Naive thymus-derived CD4-positive, alpha-beta T cell (primary cell): ENCODE data around the gene ABL1. TPM values are rescaled to one million over a fixed set of nuclear protein-coding genes. Genes with fewer than 3 reads are reported as not detected.

Source experiments
- ATAC-seq: fragments of 150-1000 bp; cut with Tn5 transposase; 2 replicates; pipeline ENCODE4 v1.10.0; 2021; ENCODE audit warnings: mild to moderate bottlenecking, moderate library complexity
- CTCF ChIA-PET: fragments of 350-600 bp; sonication (Branson Sonifier 250); formaldehyde crosslinking; loops from one replicate; lab custom pipeline; 2021; ENCODE audit warnings: antibody characterized with exemption; lab: Charles Lee
- POLR2A ChIA-PET: fragments of 350-600 bp; sonication (Branson Sonifier 250); formaldehyde crosslinking; loops from one replicate; lab custom pipeline; 2021; ENCODE audit warnings: antibody characterized with exemption, inconsistent platforms; lab: Charles Lee
- DNase-seq, 9 donors: peaks; one replicate each; pipeline versions ENCODE4 v3.0.0 to v3.0.0-alpha.2; 2020 to 2022; ENCODE audit warnings: mixed read lengths in 1 of 9
- H3K27ac ChIP-seq: one replicate; pipeline ENCODE4 v1.7.0; 2013; ENCODE audit warnings: mild to moderate bottlenecking, low read depth, low read length, moderate library complexity
- H3K27me3 ChIP-seq, 2 donors: one replicate each; pipeline ENCODE4 v1.7.0; 2013; ENCODE audit warnings: low read length in 2 of 2, mild to moderate bottlenecking in 2 of 2, moderate library complexity in 2 of 2; ENCODE audit not compliant: control insufficient read depth in 2 of 2, insufficient read depth in 2 of 2
- H3K36me3 ChIP-seq, 3 experiments: 1 replicate in 2 of 3; 2 replicates in 1 of 3; pipeline ENCODE4 v1.7.0; 2013; ENCODE audit warnings: low read length in 3 of 3, mild to moderate bottlenecking in 3 of 3, moderate library complexity in 1 of 3; ENCODE audit not compliant: insufficient read depth in 3 of 3, control insufficient read depth in 2 of 3
- H3K4me1 ChIP-seq, 2 donors: one replicate each; pipeline ENCODE4 v1.7.0; 2013; ENCODE audit warnings: low read length in 2 of 2, mild to moderate bottlenecking in 2 of 2, moderate library complexity in 1 of 2; ENCODE audit not compliant: control insufficient read depth in 2 of 2, insufficient read depth in 2 of 2
- H3K4me3 ChIP-seq: 2 replicates; pipeline ENCODE4 v1.7.0; 2013; ENCODE audit warnings: mild to moderate bottlenecking, low read length
- H3K9me3 ChIP-seq, 3 experiments: 1 replicate in 2 of 3; 2 replicates in 1 of 3; pipeline ENCODE4 v1.7.0; 2013; ENCODE audit warnings: low read length in 3 of 3; ENCODE audit not compliant: control insufficient read depth in 2 of 3
- H3K27ac Mint-ChIP-seq, 9 donors: one replicate each; pipeline ENCODE4 v1.8.0; 2020 to 2022; ENCODE audit warnings: mixed read lengths in 9 of 9, mild to moderate bottlenecking in 8 of 9, moderate library complexity in 5 of 9, inconsistent platforms in 2 of 9
- H3K27me3 Mint-ChIP-seq, 5 donors: one replicate each; pipeline ENCODE4 v1.8.0; 2021 to 2022; ENCODE audit warnings: mixed read lengths in 5 of 5, mild to moderate bottlenecking in 1 of 5
- H3K36me3 Mint-ChIP-seq, 5 donors: one replicate each; pipeline ENCODE4 v1.8.0; 2020 to 2022; ENCODE audit warnings: mixed read lengths in 5 of 5, mild to moderate bottlenecking in 3 of 5, inconsistent platforms in 1 of 5
- H3K4me1 Mint-ChIP-seq, 7 donors: one replicate each; pipeline ENCODE4 v1.8.0; 2020 to 2022; ENCODE audit warnings: mixed read lengths in 7 of 7, mild to moderate bottlenecking in 3 of 7, inconsistent platforms in 1 of 7
- H3K4me3 Mint-ChIP-seq, 10 donors: one replicate each; pipeline ENCODE4 v1.8.0; 2020 to 2022; ENCODE audit warnings: mild to moderate bottlenecking in 10 of 10, mixed read lengths in 10 of 10, moderate library complexity in 6 of 10, inconsistent platforms in 2 of 10
- H3K9me3 Mint-ChIP-seq, 11 donors: one replicate each; pipeline ENCODE4 v1.8.0; 2020 to 2022; ENCODE audit warnings: mixed read lengths in 11 of 11, mild to moderate bottlenecking in 4 of 11, inconsistent platforms in 1 of 11, moderate library complexity in 1 of 11
- intact Hi-C, 2 donors: fragments of 100-400 bp; cut with micrococcal nuclease; formaldehyde crosslinking; loops; one replicate each; pipeline ENCODE4 v1.15.1; 2023
- polyA plus RNA-seq, 2 donors: library from polyadenylated mRNA; unstranded; fragments of 300-500 nt; fragmentation: Illumina TruSeq; gene quantifications; one replicate each; pipeline ENCODE4 v1.2.3, GENCODE V29; 2021
- total RNA-seq, 6 experiments: library from RNA in 5 of 6; stranded (reverse) in 5 of 6; gene quantifications; 1 replicate in 5 of 6; 2 replicates in 1 of 6; pipeline ENCODE4 v1.2.3 and lab custom pipeline; 2021 to 2026

The ABL1 gene
- total RNA-seq: 10 to 100 TPM; 32.1 to 41.0 (median 39.5) TPM
- polyA plus RNA-seq: 10 to 100 TPM in 1 of 2 donors, 1 to 10 TPM in 1; 8.4 to 15.8 TPM
- 67.0 reads per million, percentile 77 among the genes with 10 or more reads in this experiment for total RNA-seq (lab: John Stamatoyannopoulos, UW)

DNA sequence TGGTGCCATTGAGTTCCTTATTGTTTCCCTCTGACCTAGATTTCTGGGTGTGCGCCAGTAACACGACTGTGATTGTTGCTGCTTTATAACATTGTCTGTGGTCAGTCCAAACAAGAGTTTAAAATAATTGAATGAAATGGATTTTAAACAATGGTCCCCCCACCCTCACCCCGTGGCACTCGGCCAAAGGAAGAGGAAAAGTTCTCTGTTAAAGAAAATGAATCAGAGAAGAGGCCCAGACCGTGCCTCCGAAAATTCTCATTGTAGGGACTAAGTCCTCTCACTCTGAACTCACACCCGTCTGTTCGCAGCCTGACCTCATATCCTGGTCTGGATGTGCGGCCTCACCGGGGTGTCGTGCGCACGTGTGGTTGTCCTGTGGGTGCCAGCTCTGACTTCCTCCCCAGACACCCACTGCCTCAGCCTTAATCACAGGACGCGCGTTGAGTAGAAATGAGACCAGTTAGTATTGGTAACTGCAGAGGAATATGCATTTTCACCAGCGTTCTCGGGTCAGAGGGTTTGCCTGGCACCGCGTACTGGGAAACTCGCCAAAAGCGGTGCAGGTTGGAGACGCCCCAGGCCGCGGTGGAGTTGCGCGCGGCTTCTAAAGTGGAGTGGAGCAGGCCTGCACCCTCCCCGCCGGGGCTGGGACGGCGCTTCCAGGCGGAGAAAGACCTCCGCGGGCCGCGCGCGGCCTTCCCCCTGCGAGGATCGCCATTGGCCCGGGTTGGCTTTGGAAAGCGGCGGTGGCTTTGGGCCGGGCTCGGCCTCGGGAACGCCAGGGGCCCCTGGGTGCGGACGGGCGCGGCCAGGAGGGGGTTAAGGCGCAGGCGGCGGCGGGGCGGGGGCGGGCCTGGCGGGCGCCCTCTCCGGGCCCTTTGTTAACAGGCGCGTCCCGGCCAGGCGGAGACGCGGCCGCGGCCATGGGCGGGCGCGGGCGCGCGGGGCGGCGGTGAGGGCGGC lies at the start of gene ABL1:
TSS of gene ABL1 (plus strand) at position 884 of the 966 bp plus-strand sequence. CDS start 193 bp downstream, outside the sequence.
- H3K27ac Mint-ChIP-seq: peak within 1 kb of the TSS; percentile 79 to 96 (median 92)
- peaks cover 20 to 63% (median 51%) of the 10 kb centered on the region in 7 donors for H3K4me1 Mint-ChIP-seq
- peak within 1 kb of the TSS; percentile 27 for H3K27ac ChIP-seq
- H3K27me3 Mint-ChIP-seq: peaks cover 0 to 37% (median 0%) of the 10 kb centered on the region in 5 donors
- H3K9me3 ChIP-seq: no peaks in the 10 kb centered on the region
- H3K27me3 ChIP-seq: no peaks in the 10 kb centered on the region
- peak within 1 kb of the TSS; percentile 92 to 99 (median 96) for H3K4me3 Mint-ChIP-seq
- ATAC-seq (peak; percentile 89), DNase-seq (peak; percentile 37 to 66 (median 52))
- H3K4me3 ChIP-seq: peak within 1 kb of the TSS; percentile 79
- H3K36me3 ChIP-seq: no peaks in the 10 kb centered on the region
- ChIA-PET CTCF (no interaction called here), POLR2A (interaction anchor here (0.6 kb wide), 1 partner anchor 14 kb away, joined by 4 read pairs; no protein-coding TSS in a partner anchor)
- intact Hi-C loops: loop anchor here (1.0 to 10.0 kb wide), 2 partner anchors 63 to 120 kb away; no protein-coding TSS in a partner anchor
- peaks cover 0 to 2% (median 0%) of the 10 kb centered on the region in 5 donors for H3K36me3 Mint-ChIP-seq
- no peaks in the 10 kb centered on the region for H3K9me3 Mint-ChIP-seq
- peaks cover 0 to 19% of the 10 kb centered on the region in 2 donors for H3K4me1 ChIP-seq

GRCh38 chr9:130785940-130786508 lies 49.0 kb upstream of the ABL1 start:
- no peaks in the 10 kb centered on the region for H3K4me1 ChIP-seq
- peaks cover 0 to 4% (median 0%) of the 10 kb centered on the region in 3 experiments for H3K9me3 ChIP-seq
- H3K27me3 ChIP-seq: no peaks in the 10 kb centered on the region
- H3K27ac Mint-ChIP-seq: no peak overlapping the region
- CTCF ChIA-PET: no interaction called here
- peaks cover 0 to 30% (median 14%) of the 10 kb centered on the region in 11 donors for H3K9me3 Mint-ChIP-seq
- H3K27ac ChIP-seq: no peak overlapping the region
- intact Hi-C loops: no loop called here
- H3K27me3 Mint-ChIP-seq: no peaks in the 10 kb centered on the region
- H3K36me3 ChIP-seq: no peaks in the 10 kb centered on the region
- H3K4me3 ChIP-seq: no peak overlapping the region
- POLR2A ChIA-PET: no interaction called here
- ATAC-seq (no peak), DNase-seq (no peak)
- peaks cover 0 to 32% (median 22%) of the 10 kb centered on the region in 7 donors for H3K4me1 Mint-ChIP-seq
- H3K36me3 Mint-ChIP-seq: peaks cover 4 to 57% (median 32%) of the 10 kb centered on the region in 5 donors
- peak overlapping the region in 1 of 10 donors; percentile 59 for H3K4me3 Mint-ChIP-seq

GRCh38 chr9:130786526-130786925 lies 48.5 kb upstream of the ABL1 start:
- POLR2A ChIA-PET: no interaction called here

GRCh38 chr9:130789747-130790672 lies 45.0 kb upstream of the ABL1 start:
- Histone ChIP-seq H3K4me3 (no peak overlapping the region), H3K9me3 (peaks cover 0 to 4% (median 0%) of the 10 kb centered on the region in 3 experiments), H3K4me1 (no peaks in the 10 kb centered on the region), H3K27ac (no peak overlapping the region), H3K36me3 (no peaks in the 10 kb centered on the region), H3K27me3 (no peaks in the 10 kb centered on the region)
- Mint-ChIP-seq H3K4me3 (no peak overlapping the region), H3K27ac (no peak overlapping the region), H3K4me1 (peaks cover 0 to 29% (median 16%) of the 10 kb centered on the region in 7 donors), H3K9me3 (peaks cover 0 to 30% (median 14%) of the 10 kb centered on the region in 11 donors), H3K36me3 (peaks cover 4 to 47% (median 32%) of the 10 kb centered on the region in 5 donors), H3K27me3 (no peaks in the 10 kb centered on the region)
- DNase-seq (no peak), ATAC-seq (no peak)
- intact Hi-C loops: no loop called here
- CTCF ChIA-PET: no interaction called here
- POLR2A ChIA-PET: no interaction called here

More at GRCh38 chr9:130786526-130786925, 48.5 kb upstream of the ABL1 start:
- ATAC-seq (no peak), DNase-seq (no peak)
- peaks cover 0 to 30% (median 14%) of the 10 kb centered on the region in 11 donors for H3K9me3 Mint-ChIP-seq
- intact Hi-C loops: no loop called here
- no peak overlapping the region for H3K27ac Mint-ChIP-seq
- CTCF ChIA-PET: no interaction called here
- no peak overlapping the region for H3K4me3 ChIP-seq
- H3K36me3 Mint-ChIP-seq: peaks cover 4 to 54% (median 32%) of the 10 kb centered on the region in 5 donors
- no peaks in the 10 kb centered on the region for H3K4me1 ChIP-seq
- peaks cover 0 to 4% (median 0%) of the 10 kb centered on the region in 3 experiments for H3K9me3 ChIP-seq
- no peak overlapping the region for H3K4me3 Mint-ChIP-seq
- no peak overlapping the region for H3K27ac ChIP-seq
- H3K36me3 ChIP-seq: no peaks in the 10 kb centered on the region
- H3K4me1 Mint-ChIP-seq: peaks cover 0 to 34% (median 22%) of the 10 kb centered on the region in 7 donors
- no peaks in the 10 kb centered on the region for H3K27me3 Mint-ChIP-seq
- H3K27me3 ChIP-seq: no peaks in the 10 kb centered on the region

- Mint-ChIP-seq H3K27me3 (no peaks in the 10 kb centered on the region), H3K36me3 (peaks cover 4 to 44% (median 31%) of the 10 kb centered on the region in 5 donors), H3K27ac (no peak overlapping the region), H3K4me3 (no peak overlapping the region), H3K4me1 (peaks cover 0 to 29% (median 16%) of the 10 kb centered on the region in 7 donors), H3K9me3 (peaks cover 0 to 30% (median 14%) of the 10 kb centered on the region in 11 donors)
- intact Hi-C loops: no loop called here
- Histone ChIP-seq H3K27me3 (no peaks in the 10 kb centered on the region), H3K4me3 (no peak overlapping the region), H3K4me1 (no peaks in the 10 kb centered on the region), H3K27ac (no peak overlapping the region), H3K9me3 (peaks cover 0 to 4% (median 0%) of the 10 kb centered on the region in 3 experiments), H3K36me3 (no peaks in the 10 kb centered on the region)
- DNase-seq (no peak), ATAC-seq (no peak)
- ChIA-PET CTCF (no interaction called here), POLR2A (interaction anchor here (0.6 kb wide), 1 partner anchor 225 kb away, joined by 7 read pairs; no protein-coding TSS in a partner anchor)
Measured at GRCh38 chr9:130791303-130791894, 43.7 kb upstream of the ABL1 start.
